Left ventricle myocardium superior (tissue), 1 donor: ENCODE measurements around the gene CCDC69. TPM values are rescaled to one million over a fixed set of nuclear protein-coding genes. Genes with fewer than 3 reads are reported as not detected.
"Not testable (repeated sequence)": the region's sequence is repeated elsewhere in the genome, so short reads cannot be mapped to it uniquely, and the experiment has no call there.

Experiments used
- ATAC-seq: fragments of 200-7000 bp; cut with Tn5 transposase; one replicate; pipeline ENCODE4 v1.9.1; 2020; ENCODE audit warnings: mild to moderate bottlenecking, moderate library complexity
- DNase-seq: peaks from one replicate; pipeline ENCODE4 v3.0.0-alpha.2; 2020
- intact Hi-C: fragments of 100-400 bp; cut with micrococcal nuclease; formaldehyde crosslinking; loops from one replicate; pipeline ENCODE4 v1.11.0; 2022
- long read RNA-seq: library from polyadenylated mRNA; unstranded; transcript quantifications from one replicate; pipeline ENCODE4 v2.0.0, GENCODE V29; 2021
- total RNA-seq: library from RNA; stranded (reverse); fragmentation: NEBNext Ultra II Directional; extraction: Animal tissue kit (Norgen Biotek cat#: 25700); gene quantifications from one replicate; pipeline ENCODE4 v1.2.1, GENCODE V29; 2021
- donor health status: DM: no; HTN: yes; CAD: no; lungs with severe emphysema.

Gene CCDC69, protein sequence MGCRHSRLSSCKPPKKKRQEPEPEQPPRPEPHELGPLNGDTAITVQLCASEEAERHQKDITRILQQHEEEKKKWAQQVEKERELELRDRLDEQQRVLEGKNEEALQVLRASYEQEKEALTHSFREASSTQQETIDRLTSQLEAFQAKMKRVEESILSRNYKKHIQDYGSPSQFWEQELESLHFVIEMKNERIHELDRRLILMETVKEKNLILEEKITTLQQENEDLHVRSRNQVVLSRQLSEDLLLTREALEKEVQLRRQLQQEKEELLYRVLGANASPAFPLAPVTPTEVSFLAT
- 178 TPM for total RNA-seq
- long read RNA-seq, transcript CCDC69-201 (9 exons, 3,451 nt): major isoform, 189 of 308 reads
- long read RNA-seq, partial matches to known transcripts: 4 of 308 reads
- long read RNA-seq, other reads (novel, unspliced or antisense): 114 of 308 reads

GRCh38 chr5:151223447-151224264, at the start of gene CCDC69:
Gene CCDC69 (minus strand): TSS chr5:151224092. CDS start chr5:151223970, 122 bp downstream.
- DNase-seq: peak; percentile 90
- intact Hi-C loops: no loop called here
- ATAC-seq: peak; percentile 93

- no peak for DNase-seq
- no peak for ATAC-seq
- intact Hi-C loops: no loop called here
These were observed 47.4 kb upstream of the CCDC69 start for GRCh38 chr5:151271336-151271735.

- ATAC-seq: no peak
- no peak for DNase-seq
- intact Hi-C loops: no loop called here
These were observed 46.7 kb upstream of the CCDC69 start for GRCh38 chr5:151270599-151270998.

GRCh38 chr5:151267491-151268260, 43.8 kb upstream of the CCDC69 start:
- ATAC-seq (no peak), DNase-seq (no peak)
- intact Hi-C loops: no loop called here

GRCh38 chr5:151264113-151264512, 40.2 kb upstream of the CCDC69 start:
- ATAC-seq (no peak), DNase-seq (no peak)
- intact Hi-C loops: no loop called here

- ATAC-seq (peak; percentile 16), DNase-seq (no peak)
These were observed 38.6 kb upstream of the CCDC69 start for GRCh38 chr5:151262532-151262931.

DNA sequence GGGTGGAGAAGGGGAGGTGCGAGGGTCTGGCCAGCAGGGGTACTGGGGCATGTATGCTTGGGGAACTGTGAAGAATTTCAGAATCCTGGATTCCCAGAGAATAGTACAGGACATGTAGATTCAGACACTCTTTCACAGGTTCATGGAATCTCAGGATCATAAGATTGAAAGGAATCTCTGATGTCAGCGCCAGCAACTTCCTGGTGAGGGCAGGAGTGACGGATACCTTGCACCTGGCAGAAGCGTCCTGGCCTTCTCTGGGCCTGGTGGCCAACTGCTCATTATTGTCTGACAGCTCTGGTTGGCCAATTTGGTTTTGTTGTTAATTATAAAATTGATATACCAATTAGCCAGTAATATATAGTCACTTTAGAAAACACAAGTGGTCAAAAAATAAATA, 36.0 kb upstream of the CCDC69 start:
- no peak for DNase-seq
- intact Hi-C loops: no loop called here
- ATAC-seq: no peak

More at GRCh38 chr5:151262532-151262931, 38.6 kb upstream of the CCDC69 start:
- intact Hi-C loops: no loop called here

DNA sequence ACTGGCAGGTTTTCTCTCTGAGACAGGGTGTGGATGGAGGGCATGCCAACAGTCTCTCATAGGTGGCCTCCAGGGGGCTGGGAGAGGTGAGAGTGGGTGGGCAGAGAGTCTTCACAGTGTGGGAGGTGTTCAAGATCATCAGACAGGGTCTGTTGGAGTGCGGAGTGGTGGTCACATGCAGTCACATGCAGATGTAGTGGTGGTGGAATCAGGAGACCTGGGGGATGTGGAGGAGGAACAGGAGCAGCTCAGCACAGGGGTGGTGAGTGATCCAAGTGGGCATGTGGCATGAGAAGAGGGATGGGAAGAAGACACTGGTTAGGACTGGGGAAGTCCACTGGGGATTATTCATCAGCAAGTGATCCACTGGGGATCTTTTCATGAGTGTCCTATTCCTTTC, 34.9 kb upstream of the CCDC69 start:
- no peak for DNase-seq
- intact Hi-C loops: no loop called here
- ATAC-seq: no peak

DNA sequence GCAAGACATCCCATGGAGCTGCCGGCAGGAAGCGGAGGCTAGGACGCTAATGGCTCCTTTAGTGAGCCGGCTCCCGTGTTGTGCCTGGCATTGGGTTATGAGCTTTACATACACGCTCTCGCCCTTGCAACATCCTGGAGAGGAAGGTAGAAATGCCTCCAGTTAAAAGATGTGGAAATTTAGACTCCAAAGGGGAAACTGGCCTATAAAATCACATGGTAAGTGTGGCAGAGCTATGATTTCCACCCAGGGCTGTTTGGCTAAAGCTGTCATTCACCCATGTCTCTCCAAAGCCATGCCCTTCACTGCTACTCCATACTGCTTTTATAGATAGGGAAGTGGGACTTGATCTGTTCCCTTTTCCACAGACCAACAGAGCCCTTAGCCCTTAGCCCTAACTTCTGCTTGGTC, 34.3 kb upstream of the CCDC69 start:
- ATAC-seq (peak; percentile 31), DNase-seq (no peak)
- intact Hi-C loops: no loop called here

DNA sequence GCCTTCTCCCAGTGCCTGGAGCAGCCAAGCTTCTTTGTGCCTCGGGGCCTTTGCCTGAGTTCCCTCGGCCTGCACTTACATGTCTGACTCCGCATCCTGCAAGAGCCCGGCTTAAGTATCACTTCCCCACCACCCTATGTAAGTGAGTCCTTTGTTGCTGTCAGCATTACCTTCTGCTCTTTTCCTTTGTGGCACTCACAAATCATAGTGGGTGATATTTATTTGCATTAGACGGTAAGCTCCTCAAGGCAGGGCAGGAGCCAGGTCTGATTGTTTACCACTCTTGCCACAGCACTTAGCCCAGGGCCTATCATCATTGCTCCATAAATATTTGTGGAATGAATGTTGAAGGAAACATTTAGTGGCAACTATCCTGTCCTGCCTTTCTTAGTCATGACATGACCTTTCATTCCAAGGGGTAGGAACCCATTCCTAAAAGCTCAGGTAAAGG, 33.9 kb upstream of the CCDC69 start:
- DNase-seq (no peak), ATAC-seq (no peak)
- intact Hi-C loops: no loop called here

- DNase-seq (no peak), ATAC-seq (no peak)
- intact Hi-C loops: no loop called here
These were observed 31.9 kb upstream of the CCDC69 start for GRCh38 chr5:151255621-151256286.

DNA sequence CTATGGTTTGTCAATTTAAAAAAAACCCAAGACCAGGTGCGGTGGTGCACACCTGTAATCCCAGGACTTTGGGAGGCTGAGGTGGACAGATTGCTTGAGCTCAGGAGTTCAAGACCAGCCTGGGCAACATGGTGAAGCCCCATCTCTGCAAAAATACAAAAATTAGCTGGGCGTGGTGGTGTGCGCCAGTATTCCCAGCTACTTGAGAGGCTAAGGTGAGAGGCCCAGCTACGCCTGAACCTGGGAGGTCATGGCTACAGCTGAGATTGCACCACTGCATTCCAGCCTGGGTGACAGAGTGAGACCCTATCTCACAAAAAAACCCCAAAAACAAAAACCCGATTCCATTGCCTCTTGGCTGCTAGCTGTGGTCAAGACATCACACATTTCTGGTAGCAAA, 31.1 kb upstream of the CCDC69 start:
- ATAC-seq, DNase-seq, intact Hi-C loops: not testable (repeated sequence)

- ATAC-seq: no peak
- intact Hi-C loops: no loop called here
- no peak for DNase-seq
These were observed 30.7 kb upstream of the CCDC69 start for GRCh38 chr5:151254556-151254955.

- intact Hi-C loops: no loop called here
- ATAC-seq: peak; percentile 1
- no peak for DNase-seq
These were observed 29.7 kb upstream of the CCDC69 start for GRCh38 chr5:151253605-151253950.

- DNase-seq (peak; percentile 99), ATAC-seq (peak; percentile 96)
- intact Hi-C loops: no loop called here
These were observed 29.1 kb upstream of the CCDC69 start, which contains the start of gene GM2A for GRCh38 chr5:151252762-151253604. Gene GM2A (plus strand): TSS chr5:151253185. CDS start chr5:151253217, 32 bp downstream.

GRCh38 chr5:151251621-151252020, 27.7 kb upstream of the CCDC69 start:
- ATAC-seq: no peak
- intact Hi-C loops: no loop called here
- no peak for DNase-seq

DNA sequence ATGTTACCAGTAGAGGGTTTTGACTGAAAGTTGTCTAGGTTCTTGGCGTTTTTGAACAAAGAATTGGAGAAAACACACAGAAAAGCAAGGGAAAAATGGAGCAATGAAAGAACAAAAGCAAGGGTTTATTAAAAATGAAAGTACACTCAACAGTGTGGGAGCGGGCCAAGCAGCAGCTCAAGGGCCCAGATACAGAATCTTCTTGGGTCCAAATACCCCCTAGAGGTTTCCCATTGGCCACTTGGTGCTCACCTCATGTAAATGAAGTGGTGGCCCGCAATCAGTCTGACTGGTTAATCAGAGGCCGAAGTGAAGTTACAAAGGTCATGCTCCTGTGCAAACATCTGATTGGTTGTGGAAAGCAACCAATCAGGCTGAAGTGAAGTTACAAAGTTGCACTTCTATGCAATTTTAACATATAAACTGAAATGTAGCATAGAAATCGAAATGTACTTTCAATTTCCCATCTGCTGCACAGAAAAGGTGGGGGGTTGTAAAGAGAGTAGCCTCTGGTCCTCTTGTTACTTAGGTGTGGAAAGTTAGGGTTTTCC, 27.2 kb upstream of the CCDC69 start:
- intact Hi-C loops: no loop called here
- ATAC-seq: no peak
- no peak for DNase-seq
